CD4-positive, alpha-beta T cell treated with Interferon gamma for 1 hour (primary cell): ENCODE measurements around the gene S1PR3.

Experiments used
- DNase-seq: peaks from one replicate; pipeline ENCODE4 v3.0.0-alpha.2; 2020

S1PR3 gene

GRCh38 chr9:88969646-88970373, 21.5 kb upstream of the S1PR3 start:
- DNase-seq, result no peak

- DNase-seq, result no peak
Observed at GRCh38 chr9:88971131-88971960, 19.9 kb upstream of the S1PR3 start.

- no peak for DNase-seq
Observed at GRCh38 chr9:88972401-88972800, 18.9 kb upstream of the S1PR3 start.

GRCh38 chr9:88973281-88974045, 17.8 kb upstream of the S1PR3 start:
- DNase-seq, result no peak

GRCh38 chr9:88974641-88975040, 16.6 kb upstream of the S1PR3 start:
- DNase-seq, result no peak

- DNase-seq, result no peak
Observed at GRCh38 chr9:88975966-88976889, 15.0 kb upstream of the S1PR3 start.

GRCh38 chr9:88976890-88977257, 14.4 kb upstream of the S1PR3 start:
- no peak for DNase-seq

- no peak for DNase-seq
Observed at GRCh38 chr9:88978034-88978433, 13.2 kb upstream of the S1PR3 start.

- no peak for DNase-seq
Observed at GRCh38 chr9:88979021-88979420, 12.2 kb upstream of the S1PR3 start.

- DNase-seq, result no peak
Observed at GRCh38 chr9:88979791-88980190, 11.5 kb upstream of the S1PR3 start.

- DNase-seq, result no peak
Observed at GRCh38 chr9:88980740-88981203, 10.5 kb upstream of the S1PR3 start.

GRCh38 chr9:88983865-88984542, 7.3 kb upstream of the S1PR3 start:
- DNase-seq, result no peak

GRCh38 chr9:88984543-88984883, 6.8 kb upstream of the S1PR3 start:
- DNase-seq, result no peak

GRCh38 chr9:88985616-88986015, 5.7 kb upstream of the S1PR3 start:
- no peak for DNase-seq

- no peak for DNase-seq
Observed at GRCh38 chr9:88986776-88987175, 4.5 kb upstream of the S1PR3 start.

- no peak for DNase-seq
Observed at GRCh38 chr9:88987661-88988060, 3.6 kb upstream of the S1PR3 start.

- no peak for DNase-seq
Observed at GRCh38 chr9:88988796-88989641, 2.2 kb upstream of the S1PR3 start.

GRCh38 chr9:88990041-88990728, 1.1 kb upstream of the S1PR3 start:
- no peak for DNase-seq

GRCh38 chr9:88990729-88991065, 571 bp upstream of the S1PR3 start:
- DNase-seq, result no peak

GRCh38 chr9:88992556-88992955, 1.3 kb downstream of the S1PR3 start:
- DNase-seq, result no peak
